Progenitor cell of endocrine pancreas (in vitro differentiated cells): ENCODE results near the gene PCARE. TPM values are rescaled to one million over a fixed set of nuclear protein-coding genes. Genes with fewer than 3 reads are reported as not detected.

ENCODE experiments used
- DNase-seq: peaks from one replicate; pipeline ENCODE4 v3.0.0; 2021; ENCODE audit warnings: low spot score; ENCODE audit not compliant: unreplicated experiment
- H3K27ac Mint-ChIP-seq: 2 replicates; pipeline ENCODE4 v1.8.0; 2021; ENCODE audit warnings: mild to moderate bottlenecking, moderate library complexity, mixed read lengths
- H3K27me3 Mint-ChIP-seq: 2 replicates; pipeline ENCODE4 v1.8.0; 2021; ENCODE audit warnings: mixed read lengths
- H3K36me3 Mint-ChIP-seq: 2 replicates; pipeline ENCODE4 v1.8.0; 2022; ENCODE audit warnings: mixed read lengths; ENCODE audit not compliant: insufficient read depth
- H3K4me1 Mint-ChIP-seq: 2 replicates; pipeline ENCODE4 v1.8.0; 2021; ENCODE audit warnings: low read depth, mixed read lengths
- H3K4me3 Mint-ChIP-seq: 2 replicates; pipeline ENCODE4 v1.8.0; 2021; ENCODE audit warnings: low read depth, mild to moderate bottlenecking, moderate library complexity, mixed read lengths
- H3K9me3 Mint-ChIP-seq: 2 replicates; pipeline ENCODE4 v1.8.0; 2021; ENCODE audit warnings: low read depth, mixed read lengths
- total RNA-seq: library from RNA; stranded (reverse); gene quantifications from 2 replicates; pipeline ENCODE4 v1.2.1, GENCODE V29; 2021
- TF ChIP-seq, protein P1 (sequence below): fragments of 200-600 bp; sonication (generic); IDR thresholded peaks from one replicate; pipeline ENCODE4 v1.5.0; 2021; ENCODE audit warnings: antibody characterized with exemption, mild to moderate bottlenecking; ENCODE audit not compliant: unreplicated experiment

PCARE gene
- total RNA-seq, 1 donor from 2014 or later: not detected

- H3K4me3 Mint-ChIP-seq: no peak overlapping the region
- peaks cover 3% of the 10 kb centered on the region for H3K27me3 Mint-ChIP-seq
- no peaks in the 10 kb centered on the region for H3K36me3 Mint-ChIP-seq
- no peak for DNase-seq
- no peak overlapping the region for H3K27ac Mint-ChIP-seq
- TF ChIP-seq, protein P1, sequence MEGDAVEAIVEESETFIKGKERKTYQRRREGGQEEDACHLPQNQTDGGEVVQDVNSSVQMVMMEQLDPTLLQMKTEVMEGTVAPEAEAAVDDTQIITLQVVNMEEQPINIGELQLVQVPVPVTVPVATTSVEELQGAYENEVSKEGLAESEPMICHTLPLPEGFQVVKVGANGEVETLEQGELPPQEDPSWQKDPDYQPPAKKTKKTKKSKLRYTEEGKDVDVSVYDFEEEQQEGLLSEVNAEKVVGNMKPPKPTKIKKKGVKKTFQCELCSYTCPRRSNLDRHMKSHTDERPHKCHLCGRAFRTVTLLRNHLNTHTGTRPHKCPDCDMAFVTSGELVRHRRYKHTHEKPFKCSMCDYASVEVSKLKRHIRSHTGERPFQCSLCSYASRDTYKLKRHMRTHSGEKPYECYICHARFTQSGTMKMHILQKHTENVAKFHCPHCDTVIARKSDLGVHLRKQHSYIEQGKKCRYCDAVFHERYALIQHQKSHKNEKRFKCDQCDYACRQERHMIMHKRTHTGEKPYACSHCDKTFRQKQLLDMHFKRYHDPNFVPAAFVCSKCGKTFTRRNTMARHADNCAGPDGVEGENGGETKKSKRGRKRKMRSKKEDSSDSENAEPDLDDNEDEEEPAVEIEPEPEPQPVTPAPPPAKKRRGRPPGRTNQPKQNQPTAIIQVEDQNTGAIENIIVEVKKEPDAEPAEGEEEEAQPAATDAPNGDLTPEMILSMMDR: no peak
- H3K4me1 Mint-ChIP-seq: peaks cover 14% of the 10 kb centered on the region
- no peaks in the 10 kb centered on the region for H3K9me3 Mint-ChIP-seq
These were observed 9.1 kb downstream of the PCARE start for GRCh38 chr2:29065068-29065811.

DNA sequence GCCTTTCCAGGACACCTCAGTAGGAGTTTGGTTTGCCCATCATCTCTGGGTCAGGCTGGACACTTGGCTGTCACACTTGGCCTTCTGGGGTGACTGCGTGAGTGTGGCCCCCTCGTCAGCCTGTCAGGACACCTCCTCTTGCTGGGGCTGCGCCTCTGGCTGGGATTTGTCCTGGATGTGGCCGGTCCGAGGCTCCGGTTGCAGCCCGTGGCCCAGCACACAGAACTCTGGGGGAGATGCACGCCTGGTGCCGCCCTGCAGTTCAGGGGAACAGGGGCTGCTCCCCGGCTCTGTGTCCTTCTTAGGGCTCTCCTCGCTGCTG lies 9.6 kb downstream of the PCARE start:
- Mint-ChIP-seq H3K4me3 (no peak overlapping the region), H3K27ac (no peak overlapping the region), H3K36me3 (no peaks in the 10 kb centered on the region), H3K27me3 (peaks cover 3% of the 10 kb centered on the region), H3K4me1 (peaks cover 19% of the 10 kb centered on the region), H3K9me3 (no peaks in the 10 kb centered on the region)
- no peak for DNase-seq
- TF ChIP-seq, protein P1: no peak

GRCh38 chr2:29064346-29064715 lies 10.0 kb downstream of the PCARE start:
- no peak overlapping the region for H3K27ac Mint-ChIP-seq
- no peaks in the 10 kb centered on the region for H3K36me3 Mint-ChIP-seq
- H3K9me3 Mint-ChIP-seq: no peaks in the 10 kb centered on the region
- no peak for DNase-seq
- peaks cover 23% of the 10 kb centered on the region for H3K4me1 Mint-ChIP-seq
- TF ChIP-seq, protein P1: no peak
- peaks cover 3% of the 10 kb centered on the region for H3K27me3 Mint-ChIP-seq
- H3K4me3 Mint-ChIP-seq: no peak overlapping the region

DNA sequence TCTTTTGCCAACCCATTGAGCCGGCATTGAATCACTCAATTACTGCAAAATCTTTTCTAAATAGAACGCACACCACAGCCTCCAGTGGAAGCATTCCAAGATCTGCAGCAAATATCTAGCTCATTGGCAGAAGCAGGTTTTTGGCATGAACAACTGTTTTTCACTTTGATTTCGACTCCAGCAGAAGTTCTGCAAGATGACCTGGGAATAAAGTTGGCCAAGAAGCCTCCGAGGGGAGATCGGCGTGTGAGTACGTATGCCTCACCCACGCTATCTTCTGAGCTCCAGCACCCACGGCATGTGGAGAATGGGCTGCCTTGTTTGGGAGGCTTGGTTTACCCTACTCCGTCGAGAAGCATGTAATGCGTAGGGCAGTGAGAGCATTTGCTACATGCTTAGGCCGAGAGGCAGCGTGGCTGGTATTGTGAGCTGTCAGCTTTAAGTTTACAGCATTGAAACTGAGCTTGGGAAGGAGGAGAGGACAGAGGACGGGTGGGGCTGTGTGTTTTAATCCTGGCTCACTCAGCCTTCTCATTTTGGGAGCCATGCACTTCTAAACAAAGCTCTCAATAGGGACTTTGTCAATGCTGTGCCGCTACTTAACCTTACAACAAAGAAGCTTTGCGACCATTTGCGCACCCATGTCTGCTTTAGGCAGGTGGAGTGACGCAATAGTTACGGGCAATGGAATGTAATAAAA lies 10.5 kb downstream of the PCARE start:
- Mint-ChIP-seq H3K36me3 (no peaks in the 10 kb centered on the region), H3K4me1 (peaks cover 24% of the 10 kb centered on the region), H3K27ac (no peak overlapping the region), H3K9me3 (no peaks in the 10 kb centered on the region), H3K4me3 (no peak overlapping the region), H3K27me3 (peaks cover 3% of the 10 kb centered on the region)
- no peak for DNase-seq
- TF ChIP-seq, protein P1: no peak

DNA sequence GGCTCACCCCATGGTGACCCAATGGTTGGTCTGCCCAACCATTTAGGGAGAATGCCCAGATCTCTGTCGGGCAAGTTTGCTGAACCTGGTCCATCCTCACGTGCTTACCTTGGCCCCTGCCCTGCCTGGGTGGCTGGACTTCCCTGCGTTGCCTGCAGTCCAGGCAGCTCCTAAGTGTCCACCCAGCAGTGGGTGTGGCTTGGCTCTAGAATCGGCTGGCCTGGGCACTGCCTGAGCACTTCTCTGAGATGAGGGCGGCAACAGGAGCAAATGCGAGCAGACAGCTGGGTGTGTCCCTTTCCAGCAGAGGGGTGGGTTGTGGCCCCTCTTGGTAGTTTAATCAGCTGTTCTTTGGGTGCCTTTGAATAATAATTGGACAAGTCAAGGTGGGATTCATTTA lies 11.3 kb downstream of the PCARE start:
- no peaks in the 10 kb centered on the region for H3K9me3 Mint-ChIP-seq
- TF ChIP-seq, protein P1: no peak
- H3K4me1 Mint-ChIP-seq: peaks cover 24% of the 10 kb centered on the region
- H3K36me3 Mint-ChIP-seq: no peaks in the 10 kb centered on the region
- H3K27ac Mint-ChIP-seq: no peak overlapping the region
- no peak overlapping the region for H3K4me3 Mint-ChIP-seq
- no peak for DNase-seq
- peaks cover 3% of the 10 kb centered on the region for H3K27me3 Mint-ChIP-seq
